Measurements from ENCODE around the gene SIX4. TPM values are rescaled to one million over a fixed set of nuclear protein-coding genes. Genes with fewer than 3 reads are reported as not detected.

Gene SIX4
- total and polyA plus RNA-seq, 9 of the 15 experiments (the other 6 are each of a cell fraction or from before 2014, with no cell fraction given) = 0.77 to 8.6 (median 5.6) TPM

DNA sequence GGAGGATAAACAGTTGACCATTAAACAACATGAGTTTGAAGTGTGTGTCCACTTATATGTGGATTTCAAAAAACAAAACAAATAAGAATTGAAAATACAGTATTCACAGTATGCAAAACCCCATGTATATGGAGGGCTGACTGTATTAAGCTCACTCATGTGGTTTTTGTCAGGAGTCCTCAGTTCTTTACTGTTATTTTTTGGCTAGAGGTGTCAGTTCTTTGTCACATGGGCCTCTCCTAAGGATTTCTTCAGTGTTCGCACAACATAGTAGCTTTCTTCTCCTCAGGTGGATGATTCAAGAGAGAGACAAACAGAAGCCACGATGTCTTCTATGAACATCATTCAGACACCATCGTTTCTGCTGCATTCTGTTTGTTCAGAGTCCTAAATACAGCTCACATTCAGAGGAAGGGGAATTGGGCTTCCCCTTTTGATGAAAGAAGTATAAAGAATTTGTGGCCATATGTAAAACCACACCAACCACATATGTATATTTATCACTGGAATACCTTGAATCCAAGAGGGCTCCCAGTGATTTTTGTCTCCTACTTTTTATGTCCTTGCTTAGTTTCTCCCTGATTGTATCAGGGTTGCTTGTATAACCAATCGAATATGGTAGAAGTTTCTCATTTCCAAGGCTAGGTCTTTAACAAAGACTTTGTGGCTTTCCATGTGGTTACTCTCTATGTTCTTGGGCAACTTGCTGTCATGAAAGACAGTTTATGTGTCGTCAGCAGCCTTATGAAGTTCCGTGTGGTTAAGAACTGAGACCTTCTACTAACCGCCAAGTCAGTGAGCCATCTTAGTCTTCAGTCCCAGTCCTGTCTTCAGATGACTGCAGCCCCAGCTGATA is 29.3 kb upstream of the SIX4 start (continued):
- TF ChIP-seq CHD4 (IDR thresholded peaks at IDR 0.05; ENCODE audit: insufficient read depth, insufficient replicate concordance, low read depth, low read length, poor library complexity, severe bottlenecking) = no peak

DNA sequence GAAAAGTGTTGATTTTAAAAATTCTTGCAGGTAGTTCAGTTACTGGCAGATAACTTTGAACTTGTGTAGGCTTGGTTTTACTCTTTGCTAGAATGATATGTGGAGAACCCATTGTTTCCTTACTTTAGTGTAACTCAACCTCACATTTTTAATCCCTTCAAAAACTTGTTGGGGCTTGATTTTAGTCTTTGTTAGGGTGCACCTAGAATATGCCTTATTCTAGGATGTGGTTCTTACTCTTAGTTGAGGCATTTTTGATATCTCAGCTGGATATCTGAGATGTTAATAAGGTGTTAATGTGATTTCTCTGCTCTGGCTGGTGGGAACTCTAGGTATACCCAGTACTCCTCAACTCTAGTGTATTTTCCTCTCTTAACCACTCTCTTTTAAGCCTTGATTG is 20.4 kb upstream of the SIX4 start:
- FAIRE-seq (no peak), DNase-seq (ENCODE audit: extremely low read depth in 1 of 4, low spot score in 3 of 4) (no peak), ATAC-seq (no peak)
- Histone ChIP-seq H3K27me3 (ENCODE audit: control insufficient read depth in 2 of 2, insufficient read depth in 2 of 2, low read length in 2 of 2) (no peaks in the 10 kb centered on the region), H2AFZ (ENCODE audit: low read depth, low read length) (no peak overlapping the region), H3K9ac (ENCODE audit: insufficient read depth in 1 of 2, low read depth in 2 of 2, low read length in 2 of 2) (no peak overlapping the region), H3K9me1 (ENCODE audit: control insufficient read depth, insufficient read depth, low read length) (no peaks in the 10 kb centered on the region), H3K4me3 (no peak overlapping the region), H4K20me1 (replicated peaks; ENCODE audit: control insufficient read depth, insufficient read depth, low read length) (no peaks in the 10 kb centered on the region), H3K4me1 (replicated peaks in 1 of 2; ENCODE audit: control insufficient read depth in 2 of 2, insufficient read depth in 2 of 2, low read length in 2 of 2) (no peaks in the 10 kb centered on the region), H3K36me3 (ENCODE audit: control insufficient read depth, insufficient read depth, low read length) (no peaks in the 10 kb centered on the region), H3K9me3 (replicated peaks; ENCODE audit: control insufficient read depth, insufficient read depth, low read depth, low read length) (no peaks in the 10 kb centered on the region), H3K27ac (ENCODE audit: extremely low read depth, low read depth, low read length) (no peak overlapping the region), H3K79me2 (ENCODE audit: control insufficient read depth, insufficient read depth, low read length) (peaks cover 57% of the 10 kb centered on the region), H3K4me2 (ENCODE audit: insufficient read depth, low read length) (no peak overlapping the region)
- BruUV-seq (replicated peaks) = no TSS peak
- in situ Hi-C loops (cut with MboI) = no loop called here
- intact Hi-C loops (cut with micrococcal nuclease) = no loop called here
- ChIA-PET CTCF (ENCODE audit: low intra/inter-chr PET ratio) (no interaction called here), POLR2A (no interaction called here)
- TF ChIP-seq, protein P1, sequence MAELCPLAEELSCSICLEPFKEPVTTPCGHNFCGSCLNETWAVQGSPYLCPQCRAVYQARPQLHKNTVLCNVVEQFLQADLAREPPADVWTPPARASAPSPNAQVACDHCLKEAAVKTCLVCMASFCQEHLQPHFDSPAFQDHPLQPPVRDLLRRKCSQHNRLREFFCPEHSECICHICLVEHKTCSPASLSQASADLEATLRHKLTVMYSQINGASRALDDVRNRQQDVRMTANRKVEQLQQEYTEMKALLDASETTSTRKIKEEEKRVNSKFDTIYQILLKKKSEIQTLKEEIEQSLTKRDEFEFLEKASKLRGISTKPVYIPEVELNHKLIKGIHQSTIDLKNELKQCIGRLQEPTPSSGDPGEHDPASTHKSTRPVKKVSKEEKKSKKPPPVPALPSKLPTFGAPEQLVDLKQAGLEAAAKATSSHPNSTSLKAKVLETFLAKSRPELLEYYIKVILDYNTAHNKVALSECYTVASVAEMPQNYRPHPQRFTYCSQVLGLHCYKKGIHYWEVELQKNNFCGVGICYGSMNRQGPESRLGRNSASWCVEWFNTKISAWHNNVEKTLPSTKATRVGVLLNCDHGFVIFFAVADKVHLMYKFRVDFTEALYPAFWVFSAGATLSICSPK (IDR thresholded peaks at IDR 0.05; ENCODE audit: borderline replicate concordance) = no peak
- TF ChIP-seq MTA1 (IDR thresholded peaks at IDR 0.05; ENCODE audit: borderline replicate concordance) (no peak), PRPF4 (IDR thresholded peaks at IDR 0.05; ENCODE audit: insufficient read depth, low read depth, low read length, poor library complexity, severe bottlenecking) (no peak), U2AF1 (optimal IDR thresholded peaks at IDR 0.05; ENCODE audit: low read depth, low read length) (no peak), CBX2 (IDR thresholded peaks at IDR 0.05; ENCODE audit: insufficient read depth, low read length, poor library complexity, severe bottlenecking) (no peak), MAFG (tag; conservative IDR thresholded peaks at IDR 0.05) (no peak), NFYB (IDR thresholded peaks at IDR 0.05; ENCODE audit: extremely low read depth, insufficient read length) (no peak), POLR2AphosphoS2 (IDR thresholded peaks at IDR 0.05; ENCODE audit: low read length) (no peak), ERF (CRISPR knock-in tag; IDR thresholded peaks at IDR 0.05) (no peak), KAT2B (IDR thresholded peaks at IDR 0.05; ENCODE audit: low read depth, low read length) (no peak)
- TF ChIP-seq, protein P2, sequence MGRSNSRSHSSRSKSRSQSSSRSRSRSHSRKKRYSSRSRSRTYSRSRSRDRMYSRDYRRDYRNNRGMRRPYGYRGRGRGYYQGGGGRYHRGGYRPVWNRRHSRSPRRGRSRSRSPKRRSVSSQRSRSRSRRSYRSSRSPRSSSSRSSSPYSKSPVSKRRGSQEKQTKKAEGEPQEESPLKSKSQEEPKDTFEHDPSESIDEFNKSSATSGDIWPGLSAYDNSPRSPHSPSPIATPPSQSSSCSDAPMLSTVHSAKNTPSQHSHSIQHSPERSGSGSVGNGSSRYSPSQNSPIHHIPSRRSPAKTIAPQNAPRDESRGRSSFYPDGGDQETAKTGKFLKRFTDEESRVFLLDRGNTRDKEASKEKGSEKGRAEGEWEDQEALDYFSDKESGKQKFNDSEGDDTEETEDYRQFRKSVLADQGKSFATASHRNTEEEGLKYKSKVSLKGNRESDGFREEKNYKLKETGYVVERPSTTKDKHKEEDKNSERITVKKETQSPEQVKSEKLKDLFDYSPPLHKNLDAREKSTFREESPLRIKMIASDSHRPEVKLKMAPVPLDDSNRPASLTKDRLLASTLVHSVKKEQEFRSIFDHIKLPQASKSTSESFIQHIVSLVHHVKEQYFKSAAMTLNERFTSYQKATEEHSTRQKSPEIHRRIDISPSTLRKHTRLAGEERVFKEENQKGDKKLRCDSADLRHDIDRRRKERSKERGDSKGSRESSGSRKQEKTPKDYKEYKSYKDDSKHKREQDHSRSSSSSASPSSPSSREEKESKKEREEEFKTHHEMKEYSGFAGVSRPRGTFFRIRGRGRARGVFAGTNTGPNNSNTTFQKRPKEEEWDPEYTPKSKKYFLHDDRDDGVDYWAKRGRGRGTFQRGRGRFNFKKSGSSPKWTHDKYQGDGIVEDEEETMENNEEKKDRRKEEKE (IDR thresholded peaks at IDR 0.05; ENCODE audit: borderline replicate concordance in 1 of 2, control insufficient read depth in 1 of 2, low read depth in 2 of 2, low read length in 1 of 2) = no peak
- TF ChIP-seq, protein P3, sequence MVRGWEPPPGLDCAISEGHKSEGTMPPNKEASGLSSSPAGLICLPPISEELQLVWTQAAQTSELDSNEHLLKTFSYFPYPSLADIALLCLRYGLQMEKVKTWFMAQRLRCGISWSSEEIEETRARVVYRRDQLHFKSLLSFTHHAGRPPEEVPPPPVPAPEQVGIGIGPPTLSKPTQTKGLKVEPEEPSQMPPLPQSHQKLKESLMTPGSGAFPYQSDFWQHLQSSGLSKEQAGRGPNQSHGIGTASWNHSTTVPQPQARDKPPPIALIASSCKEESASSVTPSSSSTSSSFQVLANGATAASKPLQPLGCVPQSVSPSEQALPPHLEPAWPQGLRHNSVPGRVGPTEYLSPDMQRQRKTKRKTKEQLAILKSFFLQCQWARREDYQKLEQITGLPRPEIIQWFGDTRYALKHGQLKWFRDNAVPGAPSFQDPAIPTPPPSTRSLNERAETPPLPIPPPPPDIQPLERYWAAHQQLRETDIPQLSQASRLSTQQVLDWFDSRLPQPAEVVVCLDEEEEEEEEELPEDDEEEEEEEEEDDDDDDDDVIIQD (CRISPR knock-in tag; IDR thresholded peaks at IDR 0.05) = no peak

Data from K562 (cell line).